H1 (cell line): ENCODE measurements around the gene MACROD2. TPM values are rescaled to one million over a fixed set of nuclear protein-coding genes. Genes with fewer than 3 reads are reported as not detected.

Experiments
- CTCF ChIA-PET: fragments of 300-600 bp; sonication (Branson Sonifier 250); formaldehyde crosslinking; loops from one replicate; lab custom pipeline; 2021; ENCODE audit not compliant: partially characterized antibody; lab: Charles Lee
- POLR2A ChIA-PET: fragments of 300-600 bp; sonication (Branson Sonifier 250); formaldehyde crosslinking; loops from one replicate; lab custom pipeline; 2021; ENCODE audit warnings: inconsistent platforms; ENCODE audit not compliant: partially characterized antibody; lab: Charles Lee
- DNase-seq, 2 experiments: peaks; one replicate each; pipeline versions ENCODE4 v3.0.0 to v3.0.0-alpha.2; 2010 to 2022; ENCODE audit warnings: low spot score in 2 of 2, low read depth in 1 of 2, mixed read lengths in 1 of 2
- FAIRE-seq: peaks from 2 replicates; lab custom pipeline; 2011; peaks lifted over from hg19 to GRCh38; lab: Jason Lieb, UNC
- H2AFZ ChIP-seq: 2 replicates; pipeline ENCODE4 v1.8.1; 2012; ENCODE audit warnings: low read length, inconsistent platforms
- H2AK5ac ChIP-seq: 2 replicates; pipeline ENCODE4 v1.6.1; 2013; ENCODE audit warnings: low read depth, low read length
- H2BK120ac ChIP-seq: replicated peaks from 2 replicates; pipeline ENCODE3; 2013; ENCODE audit warnings: low read depth, low read length, inconsistent platforms
- H2BK12ac ChIP-seq: 2 replicates; pipeline ENCODE4 v1.6.1; 2013; ENCODE audit warnings: low read depth, low read length
- H2BK15ac ChIP-seq: 2 replicates; pipeline ENCODE4 v1.6.1; 2013; ENCODE audit warnings: low read length
- H2BK20ac ChIP-seq: 2 replicates; pipeline ENCODE4 v1.6.1; 2013; ENCODE audit warnings: low read length
- H2BK5ac ChIP-seq: 2 replicates; pipeline ENCODE4 v1.6.1; 2013; ENCODE audit warnings: low read depth, low read length
- H3K14ac ChIP-seq: 2 replicates; pipeline ENCODE4 v1.6.1; 2013; ENCODE audit warnings: inconsistent platforms; ENCODE audit not compliant: insufficient read length
- H3K18ac ChIP-seq: 2 replicates; pipeline ENCODE4 v1.6.1; 2013; ENCODE audit warnings: low read length; ENCODE audit errors: extremely low read depth
- H3K23ac ChIP-seq: 2 replicates; pipeline ENCODE4 v1.6.1; 2013; ENCODE audit warnings: inconsistent platforms; ENCODE audit not compliant: insufficient read length
- H3K23me2 ChIP-seq: 2 replicates; pipeline ENCODE4 v1.6.1; 2013; ENCODE audit warnings: low read depth, low read length
- H3K27ac ChIP-seq: 2 replicates; pipeline ENCODE4 v1.6.1; 2011; ENCODE audit warnings: low read depth, low read length, inconsistent platforms
- H3K27me3 ChIP-seq, 4 experiments: replicated peaks in 1 of 4; 1 replicate in 1 of 4; 2 replicates in 3 of 4; pipeline versions ENCODE4 v1.6.1 to v1.8.1; 2011 to 2013; ENCODE audit warnings: low read length in 3 of 4, mild to moderate bottlenecking in 3 of 4, inconsistent platforms in 2 of 4, mixed read lengths in 2 of 4, moderate library complexity in 1 of 4; ENCODE audit not compliant: control insufficient read depth in 3 of 4, insufficient read depth in 3 of 4; ENCODE audit errors: extremely low read depth in 1 of 4
- H3K36me3 ChIP-seq, 4 experiments: 2 replicates each; pipeline versions ENCODE4 v1.6.1 to v1.8.1; 2011 to 2013; ENCODE audit warnings: mild to moderate bottlenecking in 4 of 4, low read length in 3 of 4, moderate library complexity in 2 of 4, control low read depth in 1 of 4, inconsistent platforms in 1 of 4; ENCODE audit not compliant: insufficient read depth in 4 of 4, control insufficient read depth in 2 of 4
- H3K4ac ChIP-seq: replicated peaks from 2 replicates; pipeline ENCODE3; 2013; ENCODE audit warnings: low read length, low read depth, mixed read lengths, inconsistent platforms; ENCODE audit not compliant: insufficient read length
- H3K4me1 ChIP-seq, 4 experiments: replicated peaks in 1 of 4; 1 replicate in 1 of 4; 2 replicates in 3 of 4; pipeline versions ENCODE4 v1.6.1 to v1.8.1; 2011 to 2013; ENCODE audit warnings: low read length in 3 of 4, inconsistent platforms in 2 of 4, mixed read lengths in 1 of 4; ENCODE audit not compliant: insufficient read depth in 4 of 4, control insufficient read depth in 3 of 4
- H3K4me2 ChIP-seq, 2 experiments: 2 replicates each; pipeline versions ENCODE4 v1.6.1 to v1.8.1; 2011 to 2013; ENCODE audit warnings: low read depth in 2 of 2, low read length in 2 of 2, control low read depth in 1 of 2, inconsistent platforms in 1 of 2, mild to moderate bottlenecking in 1 of 2; ENCODE audit not compliant: insufficient read depth in 1 of 2
- H3K4me3 ChIP-seq, 4 experiments: fragments of 200-600, 300-600 bp in 1 of 4; sonication (generic), shearing (Covaris generic), sonication (Bioruptor Twin) in 1 of 4; 2 replicates each; pipeline versions ENCODE4 v1.5.1 to v1.8.1; 2011 to 2016; ENCODE audit warnings: low read length in 4 of 4, low read depth in 3 of 4, control low read depth in 2 of 4, inconsistent platforms in 2 of 4, mild to moderate bottlenecking in 2 of 4, mixed read lengths in 1 of 4, moderate library complexity in 1 of 4; ENCODE audit not compliant: insufficient read depth in 2 of 4; ENCODE audit errors: extremely low read depth in 1 of 4
- H3K56ac ChIP-seq: replicated peaks from 2 replicates; pipeline ENCODE3; 2013; ENCODE audit warnings: low read depth, mild to moderate bottlenecking, mixed read lengths, low read length, inconsistent platforms; ENCODE audit not compliant: insufficient read length
- H3K79me1 ChIP-seq: 2 replicates; pipeline ENCODE4 v1.6.1; 2013; ENCODE audit warnings: low read depth, low read length, control low read depth
- H3K79me2 ChIP-seq, 2 experiments: 2 replicates each; pipeline versions ENCODE4 v1.6.1 to v1.8.1; 2012 to 2013; ENCODE audit warnings: low read length in 2 of 2, mild to moderate bottlenecking in 2 of 2, inconsistent platforms in 1 of 2; ENCODE audit not compliant: insufficient read depth in 2 of 2, control insufficient read depth in 1 of 2
- H3K9ac ChIP-seq, 4 experiments: replicated peaks in 1 of 4; 1 replicate in 1 of 4; 2 replicates in 3 of 4; pipeline versions ENCODE4 v1.6.1 to v1.8.1; 2011 to 2013; ENCODE audit warnings: low read depth in 3 of 4, low read length in 3 of 4, control low read depth in 2 of 4, mild to moderate bottlenecking in 2 of 4, moderate library complexity in 2 of 4, inconsistent platforms in 1 of 4; ENCODE audit errors: extremely low read depth in 1 of 4
- H3K9me3 ChIP-seq, 2 experiments: 2 replicates each; pipeline versions ENCODE4 v1.6.1 to v1.8.1; 2012 to 2013; ENCODE audit warnings: mild to moderate bottlenecking in 2 of 2, moderate library complexity in 2 of 2, control low read depth in 1 of 2, inconsistent platforms in 1 of 2, low read depth in 1 of 2, low read length in 1 of 2, mixed read lengths in 1 of 2; ENCODE audit not compliant: insufficient read depth in 2 of 2
- H4K20me1 ChIP-seq, 2 experiments: replicated peaks in 1 of 2; 2 replicates each; pipeline versions ENCODE3 to v1.8.1; 2011 to 2013; ENCODE audit warnings: inconsistent platforms in 2 of 2, low read length in 2 of 2, mild to moderate bottlenecking in 1 of 2; ENCODE audit not compliant: insufficient read depth in 2 of 2, control insufficient read depth in 1 of 2
- H4K5ac ChIP-seq: 2 replicates; pipeline ENCODE4 v1.6.1; 2013; ENCODE audit warnings: low read length, low read depth, mixed read lengths, inconsistent platforms; ENCODE audit not compliant: insufficient read length
- H4K8ac ChIP-seq: 2 replicates; pipeline ENCODE4 v1.8.0; 2013; ENCODE audit warnings: mild to moderate bottlenecking, moderate library complexity, low read length, inconsistent platforms; ENCODE audit not compliant: insufficient read depth; ENCODE audit errors: extremely low read depth
- H4K91ac ChIP-seq: replicated peaks from 2 replicates; pipeline ENCODE3; 2013; ENCODE audit warnings: low read length, mixed read lengths, inconsistent platforms; ENCODE audit not compliant: insufficient read length
- CTCF ChIP-seq, 3 experiments: IDR thresholded peaks; 1 replicate in 2 of 3; 2 replicates in 1 of 3; pipeline versions ENCODE4 v1.5.1 to v1.6.1; 2011; ENCODE audit warnings: low read length in 3 of 3, mild to moderate bottlenecking in 3 of 3, inconsistent platforms in 2 of 3, low read depth in 1 of 3, moderate library complexity in 1 of 3; ENCODE audit not compliant: insufficient read depth in 1 of 3; ENCODE audit errors: control extremely low read depth in 1 of 3
- RAD21 ChIP-seq, 2 experiments: IDR thresholded peaks in 1 of 2; conservative IDR thresholded peaks in 1 of 2; 2 replicates each; pipeline ENCODE4 v1.6.1; 2011; ENCODE audit warnings: low read depth in 2 of 2, low read length in 2 of 2, improper control_type of control experiment in 1 of 2, inconsistent platforms in 1 of 2, mild to moderate bottlenecking in 1 of 2, moderate library complexity in 1 of 2
- SIX5 ChIP-seq: IDR thresholded peaks from 2 replicates; pipeline ENCODE4 v1.6.1; 2011; ENCODE audit warnings: mild to moderate bottlenecking, low read depth, low read length
- TEAD4 ChIP-seq: IDR thresholded peaks from 2 replicates; pipeline ENCODE4 v1.6.1; 2012; ENCODE audit warnings: low read depth, low read length, inconsistent platforms, mixed read lengths
- WGBS, 2 experiments: shearing (Covaris generic) in 1 of 2; methylation state at CpG; one replicate each; pipeline versions ENCODE4 v1.1.6 to v1.1.7; 2013 to 2015; ENCODE audit warnings: low lambda C conversion rate in 2 of 2, mixed read lengths in 2 of 2, inconsistent platforms in 1 of 2, low coverage in 1 of 2, missing lambda C conversion rate in 1 of 2; ENCODE audit not compliant: insufficient replicate concordance in 2 of 2, insufficient coverage in 1 of 2, insufficient read length in 1 of 2; ENCODE audit errors: extremely low coverage in 1 of 2, missing lambda C conversion rate in 1 of 2; 5-methylcytosine and 5-hydroxymethylcytosine counted together
- polyA plus RNA-seq, 7 experiments: library from polyadenylated mRNA; depleted of rRNA in 3 of 7; stranded (reverse) in 5 of 7; unstranded in 2 of 7; fragments of >200 nt in 5 of 7; fragments of 200-250 nt in 2 of 7; gene quantifications; 1 replicate in 5 of 7; 2 replicates in 1 of 7; 4 replicates in 1 of 7; pipeline versions ENCODE4 v1.2.1 to v1.2.3, GENCODE V29; 2011 to 2013; ENCODE audit warnings: missing spikeins in 2 of 7, mixed read lengths in 2 of 7
- total RNA-seq: library from RNA; stranded (reverse); fragmentation: NEBNext Ultra II Directional; extraction: Animal tissue kit (Norgen Biotek cat#: 25700); gene quantifications from 2 replicates; pipeline ENCODE4 v1.2.1, GENCODE V29; 2021

Gene MACROD2
- total and polyA plus RNA-seq, 2 of the 8 experiments (the other 6 are each of a cell fraction or from before 2014, with no cell fraction given), result 0.70 to 3.9 TPM

- no peak overlapping the region for H3K4me2 ChIP-seq
- peak; percentile 77 to 87 for TF ChIP-seq RAD21 (IDR thresholded peaks at IDR 0.05 in 1 of 2, conservative IDR thresholded peaks at IDR 0.05 in 1 of 2; ENCODE audit: low read depth in 2 of 2, low read length in 2 of 2)
- TF ChIP-seq SIX5, result no peak
- peak; percentile 82 for TF ChIP-seq TEAD4
- peak in 2 of 3 experiments; percentile 70 to 83; a peak in 3 of 4 replicates for TF ChIP-seq CTCF (IDR thresholded peaks at IDR 0.05; ENCODE audit: control extremely low read depth in 1 of 3, insufficient read depth in 1 of 3, low read depth in 1 of 3, low read length in 3 of 3)
- TF ChIP-seq, all 59 proteins: peak for 3
- H4K91ac ChIP-seq, result no peak overlapping the region
- H3K27ac ChIP-seq, result no peak overlapping the region
- no peak overlapping the region for H2BK15ac ChIP-seq
- no peaks in the 10 kb centered on the region for H3K27me3 ChIP-seq
- no peak overlapping the region for H4K8ac ChIP-seq
- ChIA-PET CTCF (interaction anchor here (0.6 to 7.5 kb wide), 31 partner anchors 9 to 1107 kb away, joined by 3 to 50 read pairs (median 3); no protein-coding TSS in a partner anchor), POLR2A (no interaction called here)
- no peak overlapping the region for H4K5ac ChIP-seq
- WGBS, 2 experiments, result 72% methylated on average over 2 of the region's 2 CpGs; no CpG with 5 or more reads in 1 of the 2 experiments
- H3K4me1 ChIP-seq, result peaks cover 0 to 10% (median 5%) of the 10 kb centered on the region in 4 experiments; a peak in 2 of 7 replicates
- no peak overlapping the region for H3K18ac ChIP-seq
- H3K23me2 ChIP-seq, result no peaks in the 10 kb centered on the region
- no peaks in the 10 kb centered on the region for H3K9me3 ChIP-seq
- DNase-seq (peak; percentile 44 to 52), FAIRE-seq (peak; percentile 73)
- H2BK5ac ChIP-seq, result no peak overlapping the region
- H2AFZ ChIP-seq, result no peak overlapping the region; the same call in 1 of the 2 replicates
- H3K14ac ChIP-seq, result no peak overlapping the region
- no peak overlapping the region for H3K4ac ChIP-seq
- no peak overlapping the region for H3K56ac ChIP-seq
- no peak overlapping the region for H3K4me3 ChIP-seq
- H2AK5ac ChIP-seq, result no peak overlapping the region
- no peaks in the 10 kb centered on the region for H3K79me1 ChIP-seq
- no peak overlapping the region for H2BK120ac ChIP-seq
- H3K23ac ChIP-seq, result no peak overlapping the region
- no peaks in the 10 kb centered on the region for H4K20me1 ChIP-seq
- H3K36me3 ChIP-seq, result no peaks in the 10 kb centered on the region
- no peak overlapping the region for H3K9ac ChIP-seq
- H2BK20ac ChIP-seq, result no peak overlapping the region
- H3K79me2 ChIP-seq, result no peaks in the 10 kb centered on the region
- no peak overlapping the region for H2BK12ac ChIP-seq
Observed at GRCh38 chr20:15654208-15654649, 1658.9 kb downstream of the MACROD2 start.
